Endothelial cell (in vitro differentiated cells): ENCODE data around the gene RPS19. TPM values are rescaled to one million over a fixed set of nuclear protein-coding genes. Genes with fewer than 3 reads are reported as not detected.

Experiments
- DNase-seq: peaks from one replicate; pipeline ENCODE4 v3.0.0; 2021; ENCODE audit warnings: low spot score
- H3K27ac Mint-ChIP-seq: one replicate; pipeline ENCODE4 v1.8.0; 2021; ENCODE audit warnings: mixed read lengths, inconsistent platforms; ENCODE audit not compliant: unreplicated experiment
- H3K27me3 Mint-ChIP-seq: one replicate; pipeline ENCODE4 v1.8.0; 2021; ENCODE audit warnings: mild to moderate bottlenecking, moderate library complexity, mixed read lengths, inconsistent platforms; ENCODE audit not compliant: unreplicated experiment
- H3K36me3 Mint-ChIP-seq: one replicate; pipeline ENCODE4 v1.8.0; 2021; ENCODE audit warnings: mild to moderate bottlenecking, low read depth, mixed read lengths, inconsistent platforms; ENCODE audit not compliant: unreplicated experiment
- H3K4me1 Mint-ChIP-seq: one replicate; pipeline ENCODE4 v1.8.0; 2021; ENCODE audit warnings: mild to moderate bottlenecking, mixed read lengths, inconsistent platforms; ENCODE audit not compliant: unreplicated experiment
- H3K4me3 Mint-ChIP-seq: one replicate; pipeline ENCODE4 v1.8.0; 2021; ENCODE audit warnings: mild to moderate bottlenecking, mixed read lengths, inconsistent platforms; ENCODE audit not compliant: unreplicated experiment
- H3K9me3 Mint-ChIP-seq: one replicate; pipeline ENCODE4 v1.8.0; 2021; ENCODE audit warnings: mixed read lengths, inconsistent platforms; ENCODE audit not compliant: unreplicated experiment
- total RNA-seq: library from RNA; stranded (reverse); fragmentation: NEBNext Ultra II Directional; extraction: Animal tissue kit (Norgen Biotek cat#: 25700); gene quantifications from one replicate; pipeline ENCODE4 v1.2.1, GENCODE V29; 2021; ENCODE audit not compliant: unreplicated experiment
- TF ChIP-seq, protein P1 (sequence below): fragments of 200-600 bp; sonication (generic); IDR thresholded peaks from one replicate; pipeline ENCODE4 v1.5.0; 2021; ENCODE audit warnings: antibody characterized with exemption; ENCODE audit not compliant: unreplicated experiment

Gene RPS19
- total RNA-seq, 1 donor from 2014 or later = 3,886 TPM

DNA sequence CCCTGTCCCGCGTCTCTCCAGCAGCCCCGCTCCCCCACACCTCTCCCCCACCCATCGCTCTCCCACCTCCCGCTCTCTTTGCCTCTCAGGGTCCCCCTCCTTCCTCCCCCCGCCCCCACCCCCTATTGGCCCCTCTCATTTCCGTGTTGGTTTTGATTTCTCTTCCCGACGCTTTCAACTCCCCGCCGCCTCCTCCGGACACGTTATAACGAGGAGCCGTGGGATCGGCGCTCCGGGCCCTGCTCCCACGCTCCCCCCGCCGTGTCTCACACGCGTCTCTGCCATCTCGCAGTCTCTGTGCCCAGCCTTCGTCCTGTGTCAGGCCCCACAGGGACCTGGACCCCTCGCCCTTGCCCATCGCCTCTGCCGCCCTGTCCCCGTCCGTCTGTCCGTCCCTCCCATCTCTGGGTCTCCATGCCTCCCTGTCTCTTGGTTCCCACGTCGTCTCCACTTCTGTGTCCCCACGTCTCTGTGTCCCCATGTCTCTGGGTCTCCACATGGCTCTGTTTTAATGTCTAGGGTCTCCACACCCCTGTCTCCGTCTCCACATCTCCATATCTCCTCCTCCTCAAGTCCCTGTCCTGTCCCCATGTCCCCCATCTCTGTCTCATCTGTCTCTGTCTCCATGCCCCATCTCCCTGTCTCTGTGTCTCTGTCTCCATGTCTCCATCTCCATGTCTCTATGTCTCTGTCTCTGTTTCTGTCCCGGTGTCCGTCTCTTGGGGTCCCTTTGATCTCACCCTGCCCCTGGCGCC lies 55.1 kb downstream of the RPS19 start:
- Mint-ChIP-seq H3K4me3 (no peak overlapping the region), H3K4me1 (peaks cover 18% of the 10 kb centered on the region), H3K36me3 (peaks cover 15% of the 10 kb centered on the region), H3K9me3 (no peaks in the 10 kb centered on the region), H3K27me3 (peaks cover 31% of the 10 kb centered on the region), H3K27ac (no peak overlapping the region)
- TF ChIP-seq, protein P1, sequence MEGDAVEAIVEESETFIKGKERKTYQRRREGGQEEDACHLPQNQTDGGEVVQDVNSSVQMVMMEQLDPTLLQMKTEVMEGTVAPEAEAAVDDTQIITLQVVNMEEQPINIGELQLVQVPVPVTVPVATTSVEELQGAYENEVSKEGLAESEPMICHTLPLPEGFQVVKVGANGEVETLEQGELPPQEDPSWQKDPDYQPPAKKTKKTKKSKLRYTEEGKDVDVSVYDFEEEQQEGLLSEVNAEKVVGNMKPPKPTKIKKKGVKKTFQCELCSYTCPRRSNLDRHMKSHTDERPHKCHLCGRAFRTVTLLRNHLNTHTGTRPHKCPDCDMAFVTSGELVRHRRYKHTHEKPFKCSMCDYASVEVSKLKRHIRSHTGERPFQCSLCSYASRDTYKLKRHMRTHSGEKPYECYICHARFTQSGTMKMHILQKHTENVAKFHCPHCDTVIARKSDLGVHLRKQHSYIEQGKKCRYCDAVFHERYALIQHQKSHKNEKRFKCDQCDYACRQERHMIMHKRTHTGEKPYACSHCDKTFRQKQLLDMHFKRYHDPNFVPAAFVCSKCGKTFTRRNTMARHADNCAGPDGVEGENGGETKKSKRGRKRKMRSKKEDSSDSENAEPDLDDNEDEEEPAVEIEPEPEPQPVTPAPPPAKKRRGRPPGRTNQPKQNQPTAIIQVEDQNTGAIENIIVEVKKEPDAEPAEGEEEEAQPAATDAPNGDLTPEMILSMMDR = no peak
- no peak for DNase-seq

DNA sequence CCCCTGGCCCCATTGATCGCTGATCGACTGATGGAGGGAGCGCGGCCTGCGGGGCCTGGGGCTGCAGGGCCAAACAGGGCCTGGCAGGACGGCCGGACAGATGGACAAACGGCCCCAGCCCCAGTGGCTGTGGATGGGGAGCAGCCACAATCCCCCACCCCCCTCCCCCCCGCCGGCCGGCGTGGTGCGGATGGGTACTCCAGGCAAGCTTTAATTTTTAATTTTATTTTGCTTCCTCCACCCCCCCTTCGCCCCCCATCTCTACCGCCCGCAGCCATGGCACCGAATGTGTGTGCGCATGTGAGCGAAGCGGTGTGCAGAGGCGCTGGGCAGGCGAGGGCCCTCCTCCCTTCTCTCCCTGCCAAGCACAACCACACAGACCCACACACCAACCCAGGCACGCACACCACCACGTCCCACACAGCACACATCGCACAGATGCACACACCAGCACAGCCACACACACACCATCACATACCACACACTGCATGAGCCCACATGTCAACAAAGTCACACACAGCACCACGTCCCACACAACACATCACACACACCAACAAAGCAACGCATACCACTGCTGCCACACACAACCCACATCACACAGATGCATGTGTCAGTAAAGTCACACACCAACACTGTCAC lies 55.8 kb downstream of the RPS19 start:
- DNase-seq = no peak
- no peak overlapping the region for H3K27ac Mint-ChIP-seq
- peaks cover 14% of the 10 kb centered on the region for H3K4me1 Mint-ChIP-seq
- H3K36me3 Mint-ChIP-seq = peaks cover 8% of the 10 kb centered on the region
- peaks cover 26% of the 10 kb centered on the region for H3K27me3 Mint-ChIP-seq
- TF ChIP-seq, protein P1 = no peak
- H3K4me3 Mint-ChIP-seq = no peak overlapping the region
- no peaks in the 10 kb centered on the region for H3K9me3 Mint-ChIP-seq

DNA sequence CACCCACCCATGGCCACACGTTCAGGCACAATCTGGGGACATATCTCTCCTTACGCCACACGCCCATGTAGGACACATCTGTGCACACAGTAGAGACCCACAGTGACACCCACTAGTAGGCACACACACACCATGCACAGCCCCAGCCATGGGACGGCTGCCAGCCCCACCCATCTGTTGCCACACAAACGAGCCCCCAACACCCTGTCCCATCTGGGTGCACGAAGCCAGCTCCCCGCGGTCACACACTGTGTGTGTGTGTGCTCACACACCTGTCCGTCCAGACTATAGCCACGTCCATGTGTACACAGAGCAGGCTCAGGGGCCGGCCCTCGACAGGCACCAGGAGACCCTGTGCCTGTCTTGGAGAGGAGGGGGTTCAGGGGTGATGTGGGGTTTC lies 57.6 kb downstream of the RPS19 start:
- no peak for DNase-seq
- H3K27me3 Mint-ChIP-seq = peaks cover 17% of the 10 kb centered on the region
- no peak overlapping the region for H3K27ac Mint-ChIP-seq
- H3K4me3 Mint-ChIP-seq = no peak overlapping the region
- peaks cover 3% of the 10 kb centered on the region for H3K36me3 Mint-ChIP-seq
- TF ChIP-seq, protein P1 = no peak
- H3K4me1 Mint-ChIP-seq = peaks cover 10% of the 10 kb centered on the region
- H3K9me3 Mint-ChIP-seq = no peaks in the 10 kb centered on the region

DNA sequence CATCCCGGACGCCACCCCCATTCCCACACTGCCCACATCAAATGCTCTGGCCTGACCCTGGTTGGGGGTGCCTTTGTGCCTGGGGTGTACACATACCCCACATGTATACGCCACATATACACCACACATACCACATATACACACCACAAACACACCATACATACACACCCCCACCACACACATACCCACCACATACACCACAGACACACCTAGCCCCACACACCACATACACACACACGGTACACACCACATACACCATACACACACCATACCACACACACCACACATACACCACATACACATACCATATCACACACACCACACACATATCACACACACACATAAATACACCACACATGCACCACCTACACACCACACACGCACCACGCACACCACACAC lies 58.0 kb downstream of the RPS19 start:
- Mint-ChIP-seq H3K9me3 (no peaks in the 10 kb centered on the region), H3K36me3 (peaks cover 5% of the 10 kb centered on the region), H3K27ac (no peak overlapping the region), H3K4me1 (peaks cover 12% of the 10 kb centered on the region), H3K4me3 (no peak overlapping the region), H3K27me3 (peaks cover 19% of the 10 kb centered on the region)
- TF ChIP-seq, protein P1 = no peak
- no peak for DNase-seq

DNA sequence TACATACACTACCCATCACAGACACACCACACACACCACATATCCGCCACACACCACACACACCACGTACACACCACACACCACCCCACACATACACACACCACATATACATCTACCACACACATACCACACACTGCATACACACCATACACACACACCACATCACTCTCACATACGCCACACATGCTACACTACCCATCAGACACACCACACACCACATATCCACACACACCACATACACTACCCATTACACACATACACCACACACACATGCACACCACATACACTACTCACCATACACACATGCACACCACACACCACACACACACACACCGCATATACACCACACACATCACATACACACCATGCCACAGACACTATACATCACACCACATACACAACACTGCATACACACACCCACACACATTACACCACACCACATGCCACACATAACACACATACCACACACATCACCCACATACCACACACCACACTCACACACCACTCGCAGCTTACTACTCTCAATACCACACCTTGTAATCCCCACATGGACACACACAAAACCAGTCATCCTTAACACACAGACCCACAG lies 58.7 kb downstream of the RPS19 start:
- Mint-ChIP-seq H3K36me3 (peaks cover 9% of the 10 kb centered on the region), H3K4me1 (peaks cover 15% of the 10 kb centered on the region), H3K27me3 (peaks cover 18% of the 10 kb centered on the region), H3K9me3 (no peaks in the 10 kb centered on the region), H3K27ac (no peak overlapping the region), H3K4me3 (no peak overlapping the region)
- DNase-seq = no peak
- TF ChIP-seq, protein P1 = no peak
